HAP-1 (cell line): ENCODE data around the gene C2orf49.

Source experiments
- DNase-seq, 2 experiments: peaks; one replicate each; pipeline ENCODE4 v3.0.0-alpha.2; 2016 to 2020; ENCODE audit warnings: low spot score in 2 of 2
- H3K27me3 ChIP-seq: fragments of 250-450 bp; sonication (Bioruptor Pico); 2 replicates; pipeline ENCODE4 v1.5.1; 2020; ENCODE audit warnings: low read depth, mild to moderate bottlenecking, moderate library complexity
- H3K36me3 ChIP-seq: fragments of 250-450 bp; sonication (Bioruptor Pico); replicated peaks from 2 replicates; pipeline ENCODE4 v1.5.1; 2020; ENCODE audit warnings: mild to moderate bottlenecking
- H3K4me1 ChIP-seq: fragments of 250-450 bp; sonication (Bioruptor Pico); 2 replicates; pipeline ENCODE4 v1.5.1; 2020; ENCODE audit warnings: mild to moderate bottlenecking
- H3K4me3 ChIP-seq: fragments of 250-450 bp; sonication (Bioruptor Pico); 2 replicates; pipeline ENCODE4 v1.5.1; 2020; ENCODE audit warnings: mild to moderate bottlenecking, moderate library complexity
- H3K9me3 ChIP-seq: fragments of 250-450 bp; sonication (Bioruptor Pico); 2 replicates; pipeline ENCODE4 v1.5.1; 2020; ENCODE audit warnings: mild to moderate bottlenecking, moderate library complexity
- in situ Hi-C: fragments of 300-500 bp; cut with MboI; formaldehyde crosslinking; loops from 3 replicates; pipeline ENCODE4 v1.14.3; 2020; ENCODE audit warnings: low sequenced_read_pairs, inconsistent platforms, mixed read lengths

The C2orf49 gene

DNA sequence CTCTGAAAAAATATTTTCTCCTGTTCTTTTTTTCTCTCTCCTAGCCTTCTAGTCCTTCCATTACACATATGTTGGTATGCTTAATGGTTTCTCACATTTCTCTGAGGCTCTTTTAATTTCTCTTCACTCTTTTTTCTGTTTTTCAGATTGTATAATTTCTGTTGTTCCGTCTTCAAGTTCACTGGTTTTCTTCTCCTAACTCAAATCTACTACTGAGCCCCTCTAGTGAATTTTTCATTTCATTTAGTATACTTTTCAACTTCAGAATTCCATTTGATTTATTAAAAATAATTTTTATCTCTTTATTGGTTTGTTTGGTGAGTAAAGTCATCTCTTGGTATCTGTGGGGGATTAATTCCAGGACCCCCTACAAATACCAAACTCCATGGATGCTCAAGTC, 19.8 kb downstream of the C2orf49 start:
- in situ Hi-C loops = loop anchor here (25.0 kb wide), 1 partner anchor 1180 kb away; no protein-coding TSS in a partner anchor
- no peaks in the 10 kb centered on the region for H3K4me1 ChIP-seq
- no peaks in the 10 kb centered on the region for H3K27me3 ChIP-seq
- no peak overlapping the region for H3K4me3 ChIP-seq
- H3K9me3 ChIP-seq = no peaks in the 10 kb centered on the region
- DNase-seq = no peak
- peaks cover 55% of the 10 kb centered on the region for H3K36me3 ChIP-seq

DNA sequence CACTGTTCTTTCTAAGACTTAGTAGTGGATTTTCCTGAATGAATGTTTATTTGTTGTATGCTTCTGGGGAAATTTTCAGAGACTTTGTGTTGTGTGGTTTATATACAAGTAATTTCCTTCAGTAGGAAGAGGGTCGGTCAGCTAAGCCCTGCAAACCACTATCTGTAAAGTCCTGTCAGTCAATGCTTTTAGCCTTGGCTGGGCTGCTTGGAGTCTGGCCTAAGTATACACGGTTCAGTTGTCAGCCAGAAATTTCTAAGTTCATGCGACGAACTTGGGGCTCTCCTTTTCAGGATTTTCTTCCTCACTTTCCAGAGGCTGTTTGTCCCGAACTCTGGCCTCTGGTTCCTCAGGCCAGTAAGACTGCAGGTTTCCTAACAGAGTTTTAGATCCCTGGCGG, 21.3 kb downstream of the C2orf49 start:
- in situ Hi-C loops = loop anchor here (25.0 kb wide), 1 partner anchor 1179 kb away; no protein-coding TSS in a partner anchor
- Histone ChIP-seq H3K4me3 (no peak overlapping the region), H3K4me1 (no peaks in the 10 kb centered on the region), H3K9me3 (no peaks in the 10 kb centered on the region), H3K36me3 (peaks cover 60% of the 10 kb centered on the region), H3K27me3 (no peaks in the 10 kb centered on the region)
- DNase-seq = no peak

DNA sequence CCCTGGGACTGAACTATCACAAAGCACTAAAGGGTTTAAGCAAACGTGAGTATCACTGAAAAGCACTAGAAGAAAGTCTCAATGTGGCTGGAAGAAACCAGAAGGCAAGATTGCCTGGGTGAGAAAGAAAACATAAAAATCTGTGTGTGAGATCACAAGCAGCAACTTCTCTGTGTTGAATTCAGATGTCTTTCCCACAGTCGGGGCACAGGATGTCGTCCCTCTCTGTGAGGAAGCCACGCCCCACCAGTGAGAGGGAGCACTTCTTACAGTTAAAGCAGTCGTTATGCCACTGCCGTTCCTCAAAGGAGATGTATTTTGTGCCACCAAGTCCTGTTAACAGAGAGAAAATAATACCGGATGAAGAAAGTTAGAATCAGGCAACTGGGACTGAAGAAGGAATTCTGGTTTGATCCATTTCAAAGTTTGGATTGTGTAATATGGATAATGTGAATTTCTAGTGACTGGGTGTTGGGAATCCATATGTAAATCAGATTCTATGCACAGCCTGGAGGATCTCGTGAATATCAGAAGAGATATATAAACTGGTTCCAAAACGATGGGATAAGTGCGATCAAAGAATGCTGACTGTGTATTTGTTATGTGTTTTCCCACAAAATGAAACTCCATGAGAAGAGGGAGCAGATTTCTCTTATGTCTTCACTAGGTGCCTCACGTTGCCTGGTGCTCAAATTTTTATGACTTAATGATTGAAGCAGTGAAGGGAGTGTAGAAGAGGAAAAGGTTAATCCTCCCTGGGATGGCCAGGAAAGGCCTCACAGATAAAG, 24.0 kb downstream of the C2orf49 start:
- peaks cover 70% of the 10 kb centered on the region for H3K36me3 ChIP-seq
- no peak overlapping the region for H3K4me3 ChIP-seq
- no peak for DNase-seq
- H3K9me3 ChIP-seq = no peaks in the 10 kb centered on the region
- no peaks in the 10 kb centered on the region for H3K4me1 ChIP-seq
- H3K27me3 ChIP-seq = no peaks in the 10 kb centered on the region
- in situ Hi-C loops = loop anchor here (25.0 kb wide), 1 partner anchor 1176 kb away; no protein-coding TSS in a partner anchor

DNA sequence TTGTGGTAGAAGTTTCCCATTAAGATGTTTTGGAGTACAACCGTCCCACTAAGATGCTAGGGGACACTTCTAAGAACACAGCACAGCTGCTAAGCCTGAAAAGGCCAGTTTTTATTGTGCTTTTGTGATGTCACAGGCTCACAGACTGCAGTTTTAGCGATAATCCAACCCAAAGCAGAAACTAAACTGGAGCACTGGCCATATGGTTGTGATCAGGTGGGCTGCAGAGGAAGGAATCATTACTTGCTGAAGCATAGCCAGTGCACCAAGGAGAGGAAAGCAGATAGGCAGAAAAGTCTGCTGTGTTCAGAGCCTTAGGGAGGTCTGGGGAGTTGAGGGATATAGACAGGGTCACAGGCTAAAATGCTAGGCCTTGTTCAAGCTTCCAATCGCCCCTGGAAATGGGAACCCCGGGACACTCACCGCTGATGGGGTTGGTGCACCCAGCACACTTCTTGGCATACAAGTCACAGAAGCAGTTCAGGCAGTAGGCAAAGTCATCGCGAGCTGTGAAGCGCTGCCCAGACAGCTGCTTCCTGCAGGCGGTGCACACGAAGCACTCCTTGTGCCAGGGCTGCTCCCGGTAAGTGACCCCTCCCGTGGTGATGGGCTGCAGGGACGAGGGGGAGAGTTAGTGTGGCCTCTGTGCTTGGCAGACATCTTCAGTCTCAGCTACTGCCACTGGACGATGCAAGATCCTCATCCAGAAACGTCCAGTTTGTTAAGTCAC, 25.7 kb downstream of the C2orf49 start:
- DNase-seq = no peak
- in situ Hi-C loops = loop anchor here (25.0 kb wide), 1 partner anchor 1174 kb away; no protein-coding TSS in a partner anchor
- Histone ChIP-seq H3K4me1 (no peaks in the 10 kb centered on the region), H3K36me3 (peaks cover 68% of the 10 kb centered on the region), H3K4me3 (no peak overlapping the region), H3K9me3 (no peaks in the 10 kb centered on the region), H3K27me3 (no peaks in the 10 kb centered on the region)

DNA sequence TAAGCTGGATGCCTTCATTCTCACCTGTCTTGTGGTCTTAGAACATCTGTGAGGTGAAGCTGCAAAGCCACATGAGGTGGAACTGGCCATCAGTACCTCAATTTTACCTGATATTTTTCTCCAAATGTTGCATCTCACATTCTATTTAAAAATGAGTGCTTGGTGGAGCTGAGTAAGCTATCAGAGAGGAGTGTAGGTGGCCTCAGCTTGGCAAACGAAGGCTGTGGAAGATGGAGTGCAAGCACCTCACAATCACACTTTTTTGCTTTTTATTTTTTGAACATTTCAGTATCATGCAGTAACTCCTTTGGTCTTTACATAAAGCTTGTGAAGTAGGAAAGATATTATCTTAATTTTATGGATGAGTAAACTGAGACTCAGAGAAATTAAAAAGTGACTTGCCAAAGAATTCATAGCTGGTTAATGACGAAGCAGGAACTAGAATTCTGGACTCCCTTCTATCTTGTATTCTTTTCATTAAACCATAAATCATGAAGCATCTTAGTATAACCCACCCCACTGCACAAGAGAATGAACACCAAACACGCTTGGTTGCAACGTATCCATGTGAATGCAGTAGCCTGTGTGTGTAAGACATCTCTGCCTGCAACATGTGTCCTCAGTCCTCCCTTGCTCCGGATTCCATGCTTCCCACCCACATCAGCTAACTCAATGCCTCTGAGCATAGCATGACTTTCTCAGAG, 27.2 kb downstream of the C2orf49 start:
- in situ Hi-C loops = loop anchor here (5.0 to 25.0 kb wide), 2 partner anchors 153 to 1173 kb away; no protein-coding TSS in a partner anchor
- Histone ChIP-seq H3K4me3 (no peak overlapping the region), H3K36me3 (peaks cover 64% of the 10 kb centered on the region), H3K9me3 (no peaks in the 10 kb centered on the region), H3K4me1 (no peaks in the 10 kb centered on the region), H3K27me3 (no peaks in the 10 kb centered on the region)
- no peak for DNase-seq

DNA sequence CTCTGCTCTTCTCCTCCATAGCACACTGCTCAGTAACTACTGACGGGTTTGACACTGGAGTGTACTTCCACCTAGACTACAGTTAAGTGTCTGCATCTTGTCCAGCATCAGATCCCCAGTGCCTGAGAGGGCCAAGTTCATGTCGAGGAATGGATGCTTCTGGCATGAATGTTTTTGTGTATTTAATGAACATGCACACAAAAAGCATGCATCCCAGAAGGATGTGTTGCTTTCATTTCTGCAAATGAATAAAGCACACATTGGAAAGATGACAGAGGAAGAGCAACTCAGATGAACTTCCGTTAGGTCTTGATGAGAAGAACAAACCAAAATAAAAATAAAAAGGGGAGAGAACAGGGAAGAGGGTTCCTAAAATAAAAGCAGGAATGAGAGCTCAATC, 27.9 kb downstream of the C2orf49 start:
- Histone ChIP-seq H3K36me3 (peaks cover 60% of the 10 kb centered on the region), H3K4me3 (no peak overlapping the region), H3K27me3 (no peaks in the 10 kb centered on the region), H3K4me1 (no peaks in the 10 kb centered on the region), H3K9me3 (no peaks in the 10 kb centered on the region)
- in situ Hi-C loops = loop anchor here (5.0 to 25.0 kb wide), 2 partner anchors 152 to 1172 kb away; no protein-coding TSS in a partner anchor
- DNase-seq = no peak

DNA sequence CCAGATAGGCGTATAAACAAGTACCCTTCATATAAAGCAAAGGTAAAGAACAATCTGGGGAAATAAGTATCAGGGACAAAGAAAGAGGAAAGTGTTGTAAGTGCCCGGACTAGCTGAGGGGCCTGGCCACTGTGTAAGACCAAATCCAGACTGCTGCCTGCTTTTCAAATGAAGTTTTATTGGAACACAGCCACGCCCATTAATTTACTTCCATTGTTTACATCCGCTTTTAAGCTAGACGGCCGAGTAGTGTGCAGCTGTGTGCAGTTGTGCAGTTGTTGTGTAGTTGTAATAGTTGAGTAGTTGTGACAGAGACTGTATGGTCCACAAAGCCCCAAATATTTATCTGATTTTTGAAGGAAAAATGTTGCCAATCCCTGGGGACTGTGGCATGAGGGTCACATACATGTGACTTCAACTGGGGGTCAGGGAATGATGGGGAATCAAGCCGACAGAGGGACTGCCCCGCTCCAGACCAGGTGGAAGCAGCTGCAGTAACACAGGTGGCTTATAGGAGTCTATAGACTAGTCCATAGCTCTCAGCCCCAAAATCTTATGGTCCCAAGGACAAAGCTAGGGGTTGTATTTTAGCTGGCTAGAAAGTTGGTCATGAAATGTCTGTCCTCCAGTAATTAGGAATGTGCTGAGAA, 31.5 kb downstream of the C2orf49 start:
- Histone ChIP-seq H3K4me1 (no peaks in the 10 kb centered on the region), H3K4me3 (no peak overlapping the region), H3K27me3 (no peaks in the 10 kb centered on the region), H3K9me3 (no peaks in the 10 kb centered on the region), H3K36me3 (peaks cover 28% of the 10 kb centered on the region)
- DNase-seq = no peak
- in situ Hi-C loops = loop anchor here (5.0 to 25.0 kb wide), 2 partner anchors 148 to 1168 kb away; no protein-coding TSS in a partner anchor

DNA sequence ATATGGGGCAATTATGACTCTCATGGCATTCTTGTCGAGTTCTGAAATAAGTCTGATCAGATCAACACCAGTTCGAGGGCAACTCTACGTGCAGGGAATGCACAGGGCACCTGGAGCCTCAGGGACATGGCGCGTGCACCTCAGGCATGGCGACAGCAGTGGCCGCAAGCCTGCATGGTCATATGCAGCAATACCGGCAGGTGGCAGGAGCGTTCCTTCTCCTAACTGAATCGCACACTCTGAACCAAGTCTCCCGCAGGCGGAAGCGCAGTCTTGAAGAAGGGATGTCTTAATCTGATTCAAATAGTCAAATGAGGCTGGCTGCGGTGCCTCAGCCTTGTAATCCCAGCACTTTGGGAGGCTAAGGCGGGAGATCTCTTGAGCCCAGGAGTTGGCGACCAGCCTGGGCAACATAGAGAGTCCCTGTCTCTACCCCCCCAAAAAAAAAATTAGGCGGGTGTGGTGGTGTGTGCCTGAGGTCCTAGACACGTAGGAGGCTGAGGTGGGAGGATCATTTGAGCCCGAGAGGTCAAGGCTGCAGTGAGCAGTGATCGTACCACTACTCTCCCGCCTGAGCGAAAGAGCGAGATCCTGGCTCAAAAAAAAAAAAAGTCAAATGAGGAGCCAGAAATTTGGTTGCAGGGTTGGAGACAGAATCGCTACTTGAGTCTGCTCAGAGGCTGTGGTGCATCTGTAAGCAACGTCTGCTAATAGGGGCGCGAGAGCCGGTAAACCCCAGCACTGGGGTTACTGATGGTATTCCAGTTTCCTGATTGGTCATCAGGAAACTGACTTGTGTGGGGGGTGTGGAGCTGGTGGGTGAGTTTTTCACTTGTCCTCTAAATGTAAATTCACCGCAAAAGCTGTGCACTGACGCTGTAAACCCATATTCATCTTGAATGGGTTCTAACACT, 32.7 kb downstream of the C2orf49 start:
- in situ Hi-C loops = loop anchor here (5.0 to 25.0 kb wide), 2 partner anchors 147 to 1167 kb away; no protein-coding TSS in a partner anchor
- H3K4me1 ChIP-seq = no peaks in the 10 kb centered on the region
- peak; percentile 77 to 92 for DNase-seq
- H3K4me3 ChIP-seq = no peak overlapping the region
- peaks cover 20% of the 10 kb centered on the region for H3K36me3 ChIP-seq
- H3K9me3 ChIP-seq = no peaks in the 10 kb centered on the region
- H3K27me3 ChIP-seq = no peaks in the 10 kb centered on the region

DNA sequence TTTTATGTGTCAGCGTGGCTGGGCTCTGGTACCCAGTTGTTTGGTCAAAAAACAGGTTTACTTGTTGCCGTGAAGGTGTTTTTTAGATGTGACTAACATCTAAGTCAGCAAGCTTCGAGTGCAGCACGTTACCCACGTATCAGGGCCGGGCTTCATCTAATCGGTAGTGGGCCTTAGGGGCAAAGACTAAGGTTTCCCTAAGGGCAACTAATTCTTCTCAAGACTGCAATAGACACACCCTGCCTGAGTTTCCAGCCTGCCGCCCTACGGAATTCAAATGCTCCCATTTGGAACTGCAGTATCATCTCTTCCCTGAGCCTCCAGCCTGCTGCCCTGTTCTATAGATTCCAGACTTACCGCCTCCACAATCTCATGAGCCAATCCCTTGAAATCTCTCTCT, 33.8 kb downstream of the C2orf49 start:
- DNase-seq = no peak
- Histone ChIP-seq H3K36me3 (peaks cover 18% of the 10 kb centered on the region), H3K4me1 (no peaks in the 10 kb centered on the region), H3K9me3 (no peaks in the 10 kb centered on the region), H3K4me3 (no peak overlapping the region), H3K27me3 (no peaks in the 10 kb centered on the region)
- in situ Hi-C loops = loop anchor here (25.0 kb wide), 1 partner anchor 1166 kb away; no protein-coding TSS in a partner anchor

DNA sequence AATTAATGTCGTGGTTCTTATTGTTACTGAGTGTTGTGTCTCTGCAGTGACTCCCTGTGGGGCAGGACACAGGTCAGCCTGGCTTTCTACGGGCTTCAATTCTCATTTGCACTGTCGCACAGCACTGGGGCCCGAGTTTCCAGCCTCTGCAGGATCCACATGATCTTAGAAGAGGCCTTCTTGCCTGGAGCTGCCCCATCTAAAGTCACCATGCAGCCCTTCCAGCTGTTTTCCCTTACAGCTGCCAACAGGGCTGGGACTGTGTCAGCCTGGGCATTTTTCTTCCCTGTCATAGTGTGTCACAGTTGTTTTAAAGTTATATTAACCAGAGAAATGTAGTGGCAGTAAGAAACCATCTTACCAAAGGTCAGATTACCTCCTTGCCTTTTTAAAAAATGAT, 34.5 kb downstream of the C2orf49 start:
- peaks cover 20% of the 10 kb centered on the region for H3K36me3 ChIP-seq
- no peak overlapping the region for H3K4me3 ChIP-seq
- H3K4me1 ChIP-seq = no peaks in the 10 kb centered on the region
- no peaks in the 10 kb centered on the region for H3K27me3 ChIP-seq
- H3K9me3 ChIP-seq = no peaks in the 10 kb centered on the region
- in situ Hi-C loops = loop anchor here (25.0 kb wide), 1 partner anchor 1165 kb away; no protein-coding TSS in a partner anchor
- no peak for DNase-seq

DNA sequence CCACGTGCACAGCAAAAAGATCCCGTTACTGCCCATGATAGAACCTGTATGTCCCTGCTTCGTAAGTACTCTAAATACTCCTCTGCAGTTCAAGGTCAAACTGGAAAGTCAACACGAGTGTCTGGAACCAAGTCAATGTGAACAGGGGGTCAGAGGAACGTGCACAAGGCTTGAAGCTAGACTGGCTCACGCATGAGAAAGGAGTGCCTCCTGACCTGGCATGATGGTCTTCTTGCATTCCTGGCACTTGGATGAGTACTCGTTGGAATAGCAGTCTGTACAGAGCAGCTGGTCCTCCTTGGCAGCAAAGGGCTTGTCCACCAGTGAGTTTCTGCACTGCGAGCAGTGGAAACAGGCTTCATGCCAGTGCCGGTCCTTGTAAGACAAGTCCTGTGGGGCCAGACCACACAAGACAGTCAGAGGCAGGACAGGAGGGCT, 36.0 kb downstream of the C2orf49 start:
- H3K36me3 ChIP-seq = peaks cover 17% of the 10 kb centered on the region
- H3K4me1 ChIP-seq = no peaks in the 10 kb centered on the region
- no peaks in the 10 kb centered on the region for H3K27me3 ChIP-seq
- in situ Hi-C loops = loop anchor here (25.0 kb wide), 1 partner anchor 1164 kb away; no protein-coding TSS in a partner anchor
- H3K9me3 ChIP-seq = no peaks in the 10 kb centered on the region
- H3K4me3 ChIP-seq = no peak overlapping the region
- no peak for DNase-seq

DNA sequence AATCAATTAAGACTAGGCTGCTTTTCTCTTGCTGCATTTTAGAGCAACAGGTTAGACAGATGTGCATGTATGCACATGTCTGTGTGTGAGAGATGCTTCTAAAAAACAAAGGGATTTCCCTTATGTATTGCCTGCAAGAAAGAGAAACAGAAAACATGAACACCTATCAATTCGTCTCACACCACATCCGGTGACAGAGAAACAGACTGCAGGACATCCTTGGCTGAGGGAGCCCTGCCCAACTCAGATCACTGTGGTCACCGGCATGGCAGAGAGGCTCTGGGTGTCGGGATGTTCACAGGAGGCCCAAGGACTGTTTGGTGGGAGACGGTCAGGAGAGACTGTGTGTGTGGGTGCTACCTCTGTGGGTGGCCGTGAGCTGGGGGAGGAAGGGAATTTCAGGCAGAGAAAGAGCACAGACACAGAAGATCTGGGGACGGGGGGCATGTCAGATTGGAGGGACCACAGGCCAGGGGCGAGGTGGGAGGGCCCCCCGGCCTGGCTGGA, 36.6 kb downstream of the C2orf49 start:
- Histone ChIP-seq H3K36me3 (peaks cover 13% of the 10 kb centered on the region), H3K9me3 (no peaks in the 10 kb centered on the region), H3K4me3 (no peak overlapping the region), H3K27me3 (no peaks in the 10 kb centered on the region), H3K4me1 (no peaks in the 10 kb centered on the region)
- no peak for DNase-seq
- in situ Hi-C loops = loop anchor here (25.0 kb wide), 1 partner anchor 1163 kb away; no protein-coding TSS in a partner anchor
